ENCODE measurements around the gene LMO7. TPM values are rescaled to one million over a fixed set of nuclear protein-coding genes. Genes with fewer than 3 reads are reported as not detected.
A peak's percentile ranks its signal among the peaks of the same experiment; 100 is the strongest.

Gene LMO7
- polyA plus RNA-seq, 1 donor: 149 TPM

DNA sequence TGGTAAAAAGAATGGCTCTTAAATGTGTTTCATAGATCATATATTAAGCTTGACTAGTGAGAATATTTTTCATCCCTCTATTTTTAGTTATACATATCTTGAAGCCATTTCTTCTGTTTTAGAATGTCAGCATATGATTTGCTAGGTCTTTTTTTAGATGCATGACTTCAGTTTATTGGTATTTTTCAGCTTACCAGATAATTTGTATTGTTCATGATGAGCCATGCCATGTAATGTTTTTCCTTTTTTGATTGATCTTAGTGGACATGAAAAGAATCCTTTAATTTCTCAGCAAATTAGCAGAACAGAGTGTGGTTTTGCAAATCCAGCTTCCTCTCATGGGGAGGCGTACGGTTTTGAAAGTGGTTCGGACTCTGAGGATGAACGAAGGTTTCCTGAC, 168.5 kb downstream of the LMO7 start:
- WGBS (ENCODE audit: insufficient coverage, low lambda C conversion rate): no CpG with 5 or more reads among the region's 4 CpGs
- H3K27me3 ChIP-seq (ENCODE audit: control insufficient read depth, insufficient read depth, low read length): no peaks in the 10 kb centered on the region
- no peak for DNase-seq
- H3K27ac ChIP-seq (ENCODE audit: low read length): no peak overlapping the region
- H3K9me3 ChIP-seq (ENCODE audit: control insufficient read depth, low read depth, low read length): no peaks in the 10 kb centered on the region
- H3K36me3 ChIP-seq (ENCODE audit: control insufficient read depth, insufficient read depth, low read length): peaks cover 49% of the 10 kb centered on the region
- H3K4me1 ChIP-seq (ENCODE audit: control insufficient read depth, insufficient read depth, low read length): no peaks in the 10 kb centered on the region
- H3K4me3 ChIP-seq (ENCODE audit: low read length): no peak overlapping the region

- no peaks in the 10 kb centered on the region for H3K4me1 ChIP-seq (ENCODE audit: control insufficient read depth, insufficient read depth, low read length)
- DNase-seq: no peak
- H3K9me3 ChIP-seq (ENCODE audit: control insufficient read depth, low read depth, low read length): no peaks in the 10 kb centered on the region
- no peak overlapping the region for H3K4me3 ChIP-seq (ENCODE audit: low read length)
- H3K27me3 ChIP-seq (ENCODE audit: control insufficient read depth, insufficient read depth, low read length): no peaks in the 10 kb centered on the region
- peaks cover 52% of the 10 kb centered on the region for H3K36me3 ChIP-seq (ENCODE audit: control insufficient read depth, insufficient read depth, low read length)
- 100% methylated on average over 1 of the region's 7 CpGs for WGBS (ENCODE audit: insufficient coverage, low lambda C conversion rate)
- H3K27ac ChIP-seq (ENCODE audit: low read length): no peak overlapping the region
Measured at GRCh38 chr13:75806117-75806516, 170.0 kb downstream of the LMO7 start.

DNA sequence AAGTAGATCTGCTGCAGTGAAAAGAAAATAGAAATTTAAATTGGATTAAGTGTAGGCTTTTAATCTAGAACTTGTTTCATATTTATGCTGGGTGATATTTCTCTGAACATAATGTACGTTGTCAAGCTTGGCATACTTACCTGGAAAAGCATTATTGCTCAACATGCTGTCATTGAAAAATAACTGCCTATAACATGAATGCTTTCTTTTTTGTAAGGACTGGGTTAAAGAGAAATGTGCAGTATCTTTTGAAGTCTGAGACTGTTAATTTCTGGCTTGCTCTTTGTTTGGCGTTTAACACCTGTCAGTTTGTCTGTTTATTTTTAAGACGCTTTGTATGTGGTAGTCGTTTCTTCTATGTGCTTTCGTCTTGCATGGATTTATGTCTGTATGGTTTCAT, 175.2 kb downstream of the LMO7 start:
- no peak overlapping the region for H3K27ac ChIP-seq (ENCODE audit: low read length)
- H3K4me1 ChIP-seq (ENCODE audit: control insufficient read depth, insufficient read depth, low read length): peaks cover 6% of the 10 kb centered on the region
- WGBS (ENCODE audit: insufficient coverage, low lambda C conversion rate): 81% methylated on average over 3 of the region's 5 CpGs
- no peak for DNase-seq
- no peak overlapping the region for H3K4me3 ChIP-seq (ENCODE audit: low read length)
- peaks cover 23% of the 10 kb centered on the region for H3K36me3 ChIP-seq (ENCODE audit: control insufficient read depth, insufficient read depth, low read length)
- H3K27me3 ChIP-seq (ENCODE audit: control insufficient read depth, insufficient read depth, low read length): no peaks in the 10 kb centered on the region
- no peaks in the 10 kb centered on the region for H3K9me3 ChIP-seq (ENCODE audit: control insufficient read depth, low read depth, low read length)

GRCh38 chr13:75811841-75812240, 175.7 kb downstream of the LMO7 start:
- Histone ChIP-seq H3K4me3 (ENCODE audit: low read length) (no peak overlapping the region), H3K27me3 (ENCODE audit: control insufficient read depth, insufficient read depth, low read length) (no peaks in the 10 kb centered on the region), H3K4me1 (ENCODE audit: control insufficient read depth, insufficient read depth, low read length) (peaks cover 6% of the 10 kb centered on the region), H3K9me3 (ENCODE audit: control insufficient read depth, low read depth, low read length) (no peaks in the 10 kb centered on the region), H3K27ac (ENCODE audit: low read length) (no peak overlapping the region), H3K36me3 (ENCODE audit: control insufficient read depth, insufficient read depth, low read length) (peaks cover 22% of the 10 kb centered on the region)
- WGBS (ENCODE audit: insufficient coverage, low lambda C conversion rate): no CpG with 5 or more reads among the region's 1 CpG
- DNase-seq: no peak

GRCh38 chr13:75812751-75813181, 176.6 kb downstream of the LMO7 start:
- Histone ChIP-seq H3K4me1 (ENCODE audit: control insufficient read depth, insufficient read depth, low read length) (peaks cover 6% of the 10 kb centered on the region), H3K27ac (ENCODE audit: low read length) (no peak overlapping the region), H3K4me3 (ENCODE audit: low read length) (no peak overlapping the region), H3K36me3 (ENCODE audit: control insufficient read depth, insufficient read depth, low read length) (peaks cover 17% of the 10 kb centered on the region), H3K9me3 (ENCODE audit: control insufficient read depth, low read depth, low read length) (no peaks in the 10 kb centered on the region), H3K27me3 (ENCODE audit: control insufficient read depth, insufficient read depth, low read length) (no peaks in the 10 kb centered on the region)
- WGBS (ENCODE audit: insufficient coverage, low lambda C conversion rate): no CpG with 5 or more reads among the region's 6 CpGs
- peak in 1 of 2 donors; percentile 14 for DNase-seq

DNA sequence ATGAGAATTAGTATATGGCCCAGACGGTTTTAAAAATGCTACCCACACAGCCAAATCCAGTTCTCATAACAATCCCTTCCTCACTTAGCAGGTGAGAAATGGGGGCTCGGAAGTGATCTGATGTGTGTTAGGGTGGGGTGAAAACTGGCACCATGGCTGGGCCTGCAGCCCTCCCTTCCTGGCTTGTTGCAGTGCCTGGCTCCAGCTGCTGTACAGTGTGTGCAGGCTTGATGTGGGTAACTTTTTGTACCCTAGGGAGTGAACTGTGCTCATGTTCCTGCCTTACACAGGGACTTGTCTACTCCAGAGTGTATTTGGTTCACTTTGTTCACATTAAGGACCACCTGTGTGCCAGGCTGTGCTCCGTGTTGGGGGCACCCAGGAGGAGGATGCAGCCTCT, 177.2 kb downstream of the LMO7 start:
- H3K27me3 ChIP-seq (ENCODE audit: control insufficient read depth, insufficient read depth, low read length): no peaks in the 10 kb centered on the region
- H3K9me3 ChIP-seq (ENCODE audit: control insufficient read depth, low read depth, low read length): no peaks in the 10 kb centered on the region
- H3K4me1 ChIP-seq (ENCODE audit: control insufficient read depth, insufficient read depth, low read length): peaks cover 6% of the 10 kb centered on the region
- no peak for DNase-seq
- WGBS (ENCODE audit: insufficient coverage, low lambda C conversion rate): no CpG with 5 or more reads among the region's 3 CpGs
- H3K36me3 ChIP-seq (ENCODE audit: control insufficient read depth, insufficient read depth, low read length): peaks cover 14% of the 10 kb centered on the region
- H3K4me3 ChIP-seq (ENCODE audit: low read length): no peak overlapping the region
- no peak overlapping the region for H3K27ac ChIP-seq (ENCODE audit: low read length)

DNA sequence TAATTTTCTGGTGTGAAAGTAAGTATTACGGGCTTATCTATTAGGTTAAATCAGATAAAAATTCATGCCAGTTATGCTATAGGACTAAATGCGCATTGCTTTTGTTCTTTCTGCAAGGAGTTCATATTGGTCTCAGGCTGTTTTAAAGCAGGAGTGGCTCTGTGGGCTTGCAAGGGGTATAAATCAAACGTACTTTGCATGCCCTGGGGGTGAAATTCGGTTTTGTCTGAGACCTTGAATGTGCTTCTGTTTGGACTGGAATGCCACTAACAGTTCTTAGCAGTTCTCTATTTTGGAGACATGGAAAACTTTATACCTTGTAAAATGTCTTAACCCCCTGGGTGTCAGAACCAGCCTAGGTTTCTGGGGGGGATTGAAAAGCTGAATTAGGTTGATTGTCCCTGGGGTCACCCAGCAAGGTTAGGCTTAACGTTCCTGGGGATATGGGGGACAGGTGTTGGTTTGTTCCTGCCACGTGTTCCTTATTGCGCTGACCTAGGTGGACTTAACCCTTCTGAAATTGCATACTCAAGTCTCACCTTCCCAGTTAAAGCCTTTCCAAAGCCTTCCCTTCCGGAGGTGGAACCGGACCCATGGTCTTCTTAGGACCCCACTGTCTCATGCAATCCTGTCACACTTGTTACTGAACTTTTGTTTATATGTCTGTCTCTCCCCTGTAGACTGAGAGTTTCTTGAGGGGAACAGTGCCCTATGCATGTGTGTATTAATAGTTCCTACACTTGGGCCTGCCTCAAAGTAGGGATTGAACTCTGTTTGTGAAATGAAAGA, 182.2 kb downstream of the LMO7 start:
- H3K4me1 ChIP-seq (ENCODE audit: control insufficient read depth, insufficient read depth, low read length): no peaks in the 10 kb centered on the region
- no peaks in the 10 kb centered on the region for H3K27me3 ChIP-seq (ENCODE audit: control insufficient read depth, insufficient read depth, low read length)
- H3K9me3 ChIP-seq (ENCODE audit: control insufficient read depth, low read depth, low read length): no peaks in the 10 kb centered on the region
- H3K27ac ChIP-seq (ENCODE audit: low read length): no peak overlapping the region
- 100% methylated on average over 3 of the region's 9 CpGs for WGBS (ENCODE audit: insufficient coverage, low lambda C conversion rate)
- no peak overlapping the region for H3K4me3 ChIP-seq (ENCODE audit: low read length)
- peaks cover 30% of the 10 kb centered on the region for H3K36me3 ChIP-seq (ENCODE audit: control insufficient read depth, insufficient read depth, low read length)
- DNase-seq: no peak

DNA sequence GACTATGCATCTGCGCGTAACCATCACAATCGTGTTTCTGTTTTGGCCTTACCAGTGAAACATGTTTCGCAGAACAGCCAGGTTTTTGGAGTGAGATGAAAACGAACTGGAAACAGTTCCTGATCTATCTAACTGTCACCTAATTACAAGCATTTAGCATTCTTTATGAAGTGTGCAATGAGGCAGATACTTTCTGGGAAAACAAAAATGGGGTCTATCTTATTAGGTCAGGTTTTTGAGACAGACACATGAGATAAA, 182.8 kb downstream of the LMO7 start:
- no peaks in the 10 kb centered on the region for H3K9me3 ChIP-seq (ENCODE audit: control insufficient read depth, low read depth, low read length)
- no peaks in the 10 kb centered on the region for H3K4me1 ChIP-seq (ENCODE audit: control insufficient read depth, insufficient read depth, low read length)
- no peaks in the 10 kb centered on the region for H3K27me3 ChIP-seq (ENCODE audit: control insufficient read depth, insufficient read depth, low read length)
- no peak for DNase-seq
- H3K4me3 ChIP-seq (ENCODE audit: low read length): no peak overlapping the region
- WGBS (ENCODE audit: insufficient coverage, low lambda C conversion rate): no CpG with 5 or more reads among the region's 5 CpGs
- no peak overlapping the region for H3K27ac ChIP-seq (ENCODE audit: low read length)
- H3K36me3 ChIP-seq (ENCODE audit: control insufficient read depth, insufficient read depth, low read length): peaks cover 33% of the 10 kb centered on the region

- Histone ChIP-seq H3K27me3 (ENCODE audit: control insufficient read depth, insufficient read depth, low read length) (no peaks in the 10 kb centered on the region), H3K9me3 (ENCODE audit: control insufficient read depth, low read depth, low read length) (no peaks in the 10 kb centered on the region), H3K36me3 (ENCODE audit: control insufficient read depth, insufficient read depth, low read length) (peaks cover 45% of the 10 kb centered on the region), H3K4me1 (ENCODE audit: control insufficient read depth, insufficient read depth, low read length) (no peaks in the 10 kb centered on the region), H3K4me3 (ENCODE audit: low read length) (no peak overlapping the region), H3K27ac (ENCODE audit: low read length) (no peak overlapping the region)
- no peak for DNase-seq
- no CpG with 5 or more reads among the region's 4 CpGs for WGBS (ENCODE audit: insufficient coverage, low lambda C conversion rate)
Measured at GRCh38 chr13:75825161-75825560, 189.0 kb downstream of the LMO7 start.

GRCh38 chr13:75825594-75825993, 189.5 kb downstream of the LMO7 start:
- Histone ChIP-seq H3K4me1 (ENCODE audit: control insufficient read depth, insufficient read depth, low read length) (no peaks in the 10 kb centered on the region), H3K36me3 (ENCODE audit: control insufficient read depth, insufficient read depth, low read length) (peaks cover 44% of the 10 kb centered on the region), H3K9me3 (ENCODE audit: control insufficient read depth, low read depth, low read length) (no peaks in the 10 kb centered on the region), H3K4me3 (ENCODE audit: low read length) (no peak overlapping the region), H3K27me3 (ENCODE audit: control insufficient read depth, insufficient read depth, low read length) (no peaks in the 10 kb centered on the region), H3K27ac (ENCODE audit: low read length) (no peak overlapping the region)
- DNase-seq: no peak
- WGBS (ENCODE audit: insufficient coverage, low lambda C conversion rate): 80% methylated on average over 1 of the region's 2 CpGs

GRCh38 chr13:75826391-75826790, 190.3 kb downstream of the LMO7 start:
- no peak overlapping the region for H3K27ac ChIP-seq (ENCODE audit: low read length)
- no peak for DNase-seq
- H3K27me3 ChIP-seq (ENCODE audit: control insufficient read depth, insufficient read depth, low read length): no peaks in the 10 kb centered on the region
- no peak overlapping the region for H3K4me3 ChIP-seq (ENCODE audit: low read length)
- WGBS (ENCODE audit: insufficient coverage, low lambda C conversion rate): no CpG with 5 or more reads among the region's 5 CpGs
- H3K9me3 ChIP-seq (ENCODE audit: control insufficient read depth, low read depth, low read length): peaks cover 3% of the 10 kb centered on the region
- peaks cover 39% of the 10 kb centered on the region for H3K36me3 ChIP-seq (ENCODE audit: control insufficient read depth, insufficient read depth, low read length)
- H3K4me1 ChIP-seq (ENCODE audit: control insufficient read depth, insufficient read depth, low read length): no peaks in the 10 kb centered on the region
